GM12878 (cell line): ENCODE data around the gene HECTD4. TPM values are rescaled to one million over a fixed set of nuclear protein-coding genes. Genes with fewer than 3 reads are reported as not detected.

Source experiments
- ATAC-seq: fragments of 200-7000 bp; cut with Tn5 transposase; 3 replicates; pipeline ENCODE4 v1.9.1; 2020; ENCODE audit warnings: mild to moderate bottlenecking, moderate library complexity
- BruUV-seq: library from RNA; stranded (reverse); fragments of 400-500 nt; replicated peaks from 2 replicates; lab custom pipeline; 2021; lab: Mats Ljungman, UMichigan
- CTCF ChIA-PET: fragments of 300-600 bp; sonication (Branson Sonifier 250); formaldehyde crosslinking; extraction: SDS; loops from one replicate; lab custom pipeline; 2021; ENCODE audit warnings: inconsistent platforms; lab: Yijun Ruan, JAX
- POLR2A ChIA-PET: fragments of 350-600 bp; formaldehyde crosslinking; extraction: SDS; loops from one replicate; lab custom pipeline; 2021; ENCODE audit warnings: inconsistent platforms; lab: Charles Lee
- RAD21 ChIA-PET: fragments of 300-600 bp; sonication (Branson Sonifier 250); formaldehyde crosslinking; loops from one replicate; lab custom pipeline; 2023; ENCODE audit warnings: antibody characterized with exemption; ENCODE audit not compliant: unreplicated experiment; lab: Charles Lee
- SMC1A ChIA-PET: fragments of 300-600 bp; sonication (Branson Sonifier 250); formaldehyde crosslinking; loops from one replicate; lab custom pipeline; 2023; ENCODE audit not compliant: unreplicated experiment, uncharacterized antibody; lab: Charles Lee
- DNase-seq: peaks from one replicate; pipeline ENCODE4 v3.0.0-alpha.2; 2011; ENCODE audit warnings: low read depth, low spot score
- FAIRE-seq: peaks from 3 replicates; lab custom pipeline; 2011; peaks lifted over from hg19 to GRCh38; lab: Jason Lieb, UNC
- H2AFZ ChIP-seq: 2 replicates; pipeline ENCODE4 v1.6.0; 2011; ENCODE audit warnings: low read depth, low read length, control low read depth; ENCODE audit not compliant: control insufficient read depth
- H3K27ac ChIP-seq: 2 replicates; pipeline ENCODE4 v1.5.1; 2011; ENCODE audit warnings: control low read depth; ENCODE audit not compliant: control insufficient read depth, insufficient read depth
- H3K27me3 ChIP-seq, 2 experiments: replicated peaks in 1 of 2; 2 replicates each; pipeline versions ENCODE4 v1.6.0 to v1.6.1; 2011; ENCODE audit warnings: low read length in 1 of 2; ENCODE audit not compliant: control insufficient read depth in 2 of 2, insufficient read depth in 2 of 2
- H3K36me3 ChIP-seq, 2 experiments: 2 replicates each; pipeline ENCODE4 v1.5.1; 2011; ENCODE audit warnings: low read length in 1 of 2; ENCODE audit not compliant: control insufficient read depth in 2 of 2, insufficient read depth in 2 of 2
- H3K4me1 ChIP-seq: 2 replicates; pipeline ENCODE4 v1.6.1; 2011; ENCODE audit warnings: mild to moderate bottlenecking, low read length, moderate library complexity, mixed read lengths; ENCODE audit not compliant: control insufficient read depth, insufficient read depth
- H3K4me2 ChIP-seq: 2 replicates; pipeline ENCODE4 v1.6.0; 2011; ENCODE audit warnings: control low read depth; ENCODE audit not compliant: control insufficient read depth, insufficient read depth
- H3K4me3 ChIP-seq: fragments of 200-600 bp; sonication (generic); 2 replicates; pipeline ENCODE4 v1.5.1; 2016
- H3K79me2 ChIP-seq: 2 replicates; pipeline ENCODE4 v1.6.0; 2011; ENCODE audit warnings: low read length; ENCODE audit not compliant: control insufficient read depth, insufficient read depth
- H3K9ac ChIP-seq: 2 replicates; pipeline ENCODE4 v1.8.0; 2011; ENCODE audit warnings: low read length, control low read depth, mixed read lengths; ENCODE audit not compliant: control insufficient read depth, insufficient read depth
- H3K9me3 ChIP-seq: replicated peaks from 3 replicates; pipeline ENCODE4 v1.5.1; 2011; ENCODE audit warnings: mild to moderate bottlenecking, low read length; ENCODE audit not compliant: control insufficient read depth, insufficient read depth
- H4K20me1 ChIP-seq: 2 replicates; pipeline ENCODE4 v1.6.0; 2011; ENCODE audit not compliant: control insufficient read depth, insufficient read depth
- ATF3 ChIP-seq: IDR thresholded peaks from 2 replicates; pipeline ENCODE4 v1.6.1; 2011; ENCODE audit warnings: low read depth, mild to moderate bottlenecking, low read length, moderate library complexity, borderline replicate concordance; ENCODE audit errors: extremely low read depth
- FOS ChIP-seq: IDR thresholded peaks from 3 replicates; pipeline ENCODE4 v1.6.1; 2011; ENCODE audit warnings: borderline replicate concordance; ENCODE audit not compliant: insufficient read length; ENCODE audit errors: extremely low read depth
- GATAD2B ChIP-seq: fragments of 450-650 bp; conservative IDR thresholded peaks from 2 replicates; pipeline ENCODE4 v1.6.1; 2017; ENCODE audit warnings: low read depth, mild to moderate bottlenecking, moderate library complexity
- HDAC6 ChIP-seq: fragments of 200-600 bp; sonication (generic); IDR thresholded peaks from one replicate; pipeline ENCODE4 v1.8.0; 2017; ENCODE audit warnings: antibody characterized with exemption; ENCODE audit not compliant: unreplicated experiment
- MEF2B ChIP-seq: fragments of 450-650 bp; IDR thresholded peaks from 2 replicates; pipeline ENCODE4 v1.6.1; 2018; ENCODE audit warnings: mild to moderate bottlenecking, moderate library complexity; ENCODE audit not compliant: partially characterized antibody, poor library complexity, severe bottlenecking
- MYB ChIP-seq: fragments of 150-350 bp; IDR thresholded peaks from 2 replicates; pipeline ENCODE4 v1.6.1; 2014; ENCODE audit warnings: mild to moderate bottlenecking, low read depth, low read length, borderline replicate concordance
- NFYB ChIP-seq: IDR thresholded peaks from 2 replicates; pipeline ENCODE4 v1.6.1; 2011; ENCODE audit warnings: low read depth, mild to moderate bottlenecking, low read length, improper control_type of control experiment, moderate library complexity; ENCODE audit not compliant: insufficient read depth
- PAX8 ChIP-seq: fragments of 450-650 bp; IDR thresholded peaks from 2 replicates; pipeline ENCODE4 v1.6.1; 2017; ENCODE audit warnings: mild to moderate bottlenecking, moderate library complexity
- PBX3 ChIP-seq: IDR thresholded peaks from 2 replicates; pipeline ENCODE4 v1.6.1; 2011; ENCODE audit warnings: mild to moderate bottlenecking, low read depth, low read length, moderate library complexity; ENCODE audit not compliant: insufficient replicate concordance
- POLR2A ChIP-seq: IDR thresholded peaks from 2 replicates; pipeline ENCODE4 v1.6.1; 2011; ENCODE audit warnings: low read depth, mild to moderate bottlenecking, low read length
- RCOR1 ChIP-seq: conservative IDR thresholded peaks from 2 replicates; pipeline ENCODE4 v1.6.1; 2012; ENCODE audit warnings: low read depth, low read length, improper control_type of control experiment
- SRF ChIP-seq, 2 experiments: IDR thresholded peaks; 2 replicates each; pipeline ENCODE4 v1.6.1; 2011; ENCODE audit warnings: low read depth in 2 of 2, low read length in 2 of 2, mild to moderate bottlenecking in 1 of 2, moderate library complexity in 1 of 2
- STAT1 ChIP-seq: fragments of 450-650 bp; conservative IDR thresholded peaks from 2 replicates; pipeline ENCODE4 v1.6.1; 2014; ENCODE audit warnings: antibody characterized with exemption, mild to moderate bottlenecking
- SUPT20H ChIP-seq: IDR thresholded peaks from 2 replicates; pipeline ENCODE4 v1.6.1; 2011; ENCODE audit warnings: low read depth, mild to moderate bottlenecking, low read length, moderate library complexity, borderline replicate concordance; ENCODE audit not compliant: control insufficient read depth
- ZBED1 ChIP-seq: IDR thresholded peaks from 2 replicates; pipeline ENCODE4 v1.6.1; 2016; ENCODE audit warnings: borderline replicate concordance
- WGBS: methylation state at CpG from one replicate; pipeline ENCODE4 v1.1.6; 2016; ENCODE audit warnings: low lambda C conversion rate; ENCODE audit not compliant: insufficient replicate concordance, insufficient coverage; ENCODE audit errors: missing lambda C conversion rate; 5-methylcytosine and 5-hydroxymethylcytosine counted together
- in situ Hi-C: fragments of 300-500 bp; cut with MboI; formaldehyde crosslinking; loops from 9 replicates; pipeline ENCODE4 v1.14.3; 2018; ENCODE audit warnings: mixed read lengths
- intact Hi-C: fragments of 100-400 bp; cut with micrococcal nuclease; formaldehyde crosslinking; loops from one replicate; pipeline ENCODE4 v1.14.2; 2022; ENCODE audit not compliant: unreplicated experiment
- polyA plus RNA-seq, 11 experiments: library from polyadenylated mRNA; depleted of rRNA in 4 of 11; unstranded in 6 of 11; stranded (reverse) in 5 of 11; fragments of >200 nt; fragmentation: Nextera tagmentation in 4 of 11; fragmentation: Illumina TruSeq in 1 of 11; extraction: Ambion mirVana in 4 of 11; extraction: Trizol in 1 of 11; gene quantifications; 1 replicate in 1 of 11; 2 replicates in 10 of 11; pipeline versions ENCODE4 v1.2.1 to v1.2.3, GENCODE V29; 2011 to 2016; ENCODE audit warnings: inconsistent platforms in 2 of 11, missing spikeins in 2 of 11, low read depth in 1 of 11
- total RNA-seq, 4 experiments: library from RNA; depleted of rRNA in 3 of 4; stranded (reverse); fragments of >200 nt in 3 of 4; fragmentation: Illumina TruSeq in 1 of 4; extraction: Trizol in 1 of 4; gene quantifications; 2 replicates each; pipeline versions ENCODE4 v1.2.1 to v1.2.3, GENCODE V29; 2013 to 2021
- TF ChIP-seq, protein P1 (sequence below): fragments of 450-650 bp; IDR thresholded peaks from 2 replicates; pipeline ENCODE4 v1.6.1; 2017; ENCODE audit warnings: low read depth, mild to moderate bottlenecking, moderate library complexity

HECTD4 gene
- total and polyA plus RNA-seq, 10 of the 15 experiments (the other 5 are each of a cell fraction or from before 2014, with no cell fraction given) = 5.8 to 43.9 (median 17.9) TPM

- Histone ChIP-seq H3K9ac (no peak overlapping the region), H3K36me3 (no peaks in the 10 kb centered on the region), H3K4me3 (no peak overlapping the region), H3K9me3 (no peaks in the 10 kb centered on the region), H3K79me2 (peaks cover 15% of the 10 kb centered on the region), H3K27ac (no peak overlapping the region), H4K20me1 (no peaks in the 10 kb centered on the region), H3K4me1 (peaks cover 5% of the 10 kb centered on the region; the same call in 1 of the 2 replicates), H2AFZ (no peak overlapping the region), H3K27me3 (no peaks in the 10 kb centered on the region), H3K4me2 (no peak overlapping the region)
- TF ChIP-seq RCOR1 (no peak), POLR2A (no peak), ATF3 (no peak), NFYB (no peak), GATAD2B (no peak), PBX3 (no peak), PAX8 (no peak), STAT1 (no peak), ZBED1 (no peak), MEF2B (no peak), SUPT20H (no peak), MYB (no peak), HDAC6 (no peak), SRF (IDR thresholded peaks at IDR 0.05; ENCODE audit: low read depth in 2 of 2, low read length in 2 of 2) (no peak), FOS (no peak)
- TF ChIP-seq, protein P1, sequence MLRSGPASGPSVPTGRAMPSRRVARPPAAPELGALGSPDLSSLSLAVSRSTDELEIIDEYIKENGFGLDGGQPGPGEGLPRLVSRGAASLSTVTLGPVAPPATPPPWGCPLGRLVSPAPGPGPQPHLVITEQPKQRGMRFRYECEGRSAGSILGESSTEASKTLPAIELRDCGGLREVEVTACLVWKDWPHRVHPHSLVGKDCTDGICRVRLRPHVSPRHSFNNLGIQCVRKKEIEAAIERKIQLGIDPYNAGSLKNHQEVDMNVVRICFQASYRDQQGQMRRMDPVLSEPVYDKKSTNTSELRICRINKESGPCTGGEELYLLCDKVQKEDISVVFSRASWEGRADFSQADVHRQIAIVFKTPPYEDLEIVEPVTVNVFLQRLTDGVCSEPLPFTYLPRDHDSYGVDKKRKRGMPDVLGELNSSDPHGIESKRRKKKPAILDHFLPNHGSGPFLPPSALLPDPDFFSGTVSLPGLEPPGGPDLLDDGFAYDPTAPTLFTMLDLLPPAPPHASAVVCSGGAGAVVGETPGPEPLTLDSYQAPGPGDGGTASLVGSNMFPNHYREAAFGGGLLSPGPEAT = no peak
- in situ Hi-C loops = no loop called here
- ChIA-PET CTCF (interaction anchor here (1.0 to 1.6 kb wide), 2 partner anchors 9 to 13 kb away, joined by 3 to 4 read pairs; partner anchors contain the start of gene TRAFD1), RAD21 (no interaction called here), POLR2A (interaction anchor here (0.6 to 9.3 kb wide), 2 partner anchors 14 to 15 kb away, joined by 3 to 161 read pairs; partner anchors contain the start of gene TRAFD1), SMC1A (interaction anchor here (0.6 to 3.9 kb wide), 5 partner anchors 9 to 72 kb away, joined by 3 to 14 read pairs (median 3); partner anchors contain the start of gene TRAFD1)
- WGBS = 78% methylated on average over 6 of the region's 6 CpGs
- no TSS peak for BruUV-seq
- DNase-seq = no peak
- intact Hi-C loops = no loop called here
- FAIRE-seq = no peak
- ATAC-seq = no peak
These were observed 269.7 kb downstream of the HECTD4 start for GRCh38 chr12:112112409-112113133.
